Muscle of leg (tissue), 11 donors: ENCODE measurements around the gene MARCHF3. TPM values are rescaled to one million over a fixed set of nuclear protein-coding genes. Genes with fewer than 3 reads are reported as not detected.
A peak's percentile ranks its signal among the peaks of the same experiment; 100 is the strongest.
"Not testable (repeated sequence)": the region's sequence is repeated elsewhere in the genome, so short reads cannot be mapped to it uniquely, and the experiment has no call there.

ENCODE experiments used
- DNase-seq: peaks from one replicate; pipeline ENCODE4 v3.0.0; 2013
- H3K27ac ChIP-seq: one replicate; pipeline ENCODE4 v1.5.1; 2013; ENCODE audit warnings: mild to moderate bottlenecking, low read length, control low read depth
- H3K27me3 ChIP-seq: one replicate; pipeline ENCODE4 v1.6.1; 2013; ENCODE audit warnings: low read length; ENCODE audit not compliant: control insufficient read depth, insufficient read depth
- H3K36me3 ChIP-seq: one replicate; pipeline ENCODE4 v1.6.1; 2013; ENCODE audit warnings: low read length; ENCODE audit not compliant: control insufficient read depth, insufficient read depth
- H3K4me1 ChIP-seq: one replicate; pipeline ENCODE4 v1.6.1; 2013; ENCODE audit warnings: low read length; ENCODE audit not compliant: control insufficient read depth, insufficient read depth
- H3K4me3 ChIP-seq: one replicate; pipeline ENCODE4 v1.5.1; 2013; ENCODE audit warnings: low read length, control low read depth
- H3K9me3 ChIP-seq: replicated peaks from 2 replicates; pipeline ENCODE4 v1.6.1; 2013; ENCODE audit warnings: low read depth, low read length; ENCODE audit not compliant: control insufficient read depth
- WGBS: methylation state at CpG from one replicate; pipeline ENCODE4 v1.1.5; 2013; ENCODE audit warnings: missing lambda C conversion rate; ENCODE audit not compliant: insufficient coverage; 5-methylcytosine and 5-hydroxymethylcytosine counted together
- polyA plus RNA-seq, 8 donors: library from polyadenylated mRNA; unstranded; fragments of 120-200 nt; gene quantifications; one replicate each; pipeline versions ENCODE4 v1.2.1 to v1.2.3, GENCODE V29; 2013; ENCODE audit warnings: inconsistent platforms in 1 of 8, low replicate concordance in 1 of 8; ENCODE audit not compliant: insufficient read length in 8 of 8, insufficient read depth in 1 of 8
- total RNA-seq: library from RNA; stranded (reverse); fragments of 120-200 nt; gene quantifications from one replicate; pipeline ENCODE4 v1.2.4, GENCODE V29; 2013

The MARCHF3 gene
- total and polyA plus RNA-seq, 9 donors = 7.0 to 13.1 (median 10.4) TPM

DNA sequence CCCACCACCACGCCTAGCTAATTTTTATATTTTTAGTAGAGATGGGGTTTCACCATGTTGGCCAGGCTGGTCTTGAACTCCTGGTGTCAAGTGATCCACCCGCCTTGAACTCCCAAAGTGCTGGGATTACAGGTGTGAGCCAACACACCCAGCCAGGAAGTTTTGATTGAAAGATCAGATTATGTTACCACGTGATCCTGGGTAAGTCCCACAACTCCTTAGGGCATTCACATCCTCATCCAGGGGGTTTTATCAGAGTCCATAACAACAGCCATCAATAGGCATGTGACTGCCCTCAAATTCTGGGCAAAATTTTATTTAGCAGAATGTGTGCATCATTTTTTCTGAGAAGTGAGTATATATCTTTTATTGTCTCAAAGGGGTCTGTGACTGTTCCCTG lies 25.1 kb downstream of the MARCHF3 start:
- not testable (repeated sequence) for H3K27ac ChIP-seq, H3K27me3 ChIP-seq, DNase-seq, H3K9me3 ChIP-seq, H3K4me3 ChIP-seq, H3K36me3 ChIP-seq
- WGBS = 40% methylated on average over 1 of the region's 3 CpGs
- peaks cover 22% of the 10 kb centered on the region for H3K4me1 ChIP-seq

DNA sequence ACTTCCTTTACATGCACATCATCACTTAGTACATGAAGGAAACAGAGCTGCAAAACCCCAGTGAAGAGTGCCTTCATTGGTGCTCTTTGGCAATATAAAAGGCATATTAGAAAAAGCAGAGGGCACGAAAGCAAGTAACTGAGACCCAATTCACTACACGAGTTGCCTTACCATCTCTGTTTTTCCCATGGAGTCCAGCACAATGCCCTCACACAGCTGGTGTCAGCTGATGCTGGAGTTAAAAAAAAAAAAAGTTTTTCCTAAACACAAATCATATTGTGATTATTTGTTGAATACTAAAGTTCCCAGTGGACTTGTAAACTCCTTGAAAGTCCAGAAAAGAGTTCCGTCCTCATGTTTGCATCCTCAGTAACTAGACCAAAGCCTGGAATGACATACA lies 25.6 kb downstream of the MARCHF3 start:
- Histone ChIP-seq H3K27me3 (no peaks in the 10 kb centered on the region), H3K4me1 (peaks cover 21% of the 10 kb centered on the region), H3K27ac (no peak overlapping the region), H3K36me3 (no peaks in the 10 kb centered on the region), H3K9me3 (no peaks in the 10 kb centered on the region), H3K4me3 (no peak overlapping the region)
- DNase-seq = no peak
- no CpG with 5 or more reads among the region's 3 CpGs for WGBS

DNA sequence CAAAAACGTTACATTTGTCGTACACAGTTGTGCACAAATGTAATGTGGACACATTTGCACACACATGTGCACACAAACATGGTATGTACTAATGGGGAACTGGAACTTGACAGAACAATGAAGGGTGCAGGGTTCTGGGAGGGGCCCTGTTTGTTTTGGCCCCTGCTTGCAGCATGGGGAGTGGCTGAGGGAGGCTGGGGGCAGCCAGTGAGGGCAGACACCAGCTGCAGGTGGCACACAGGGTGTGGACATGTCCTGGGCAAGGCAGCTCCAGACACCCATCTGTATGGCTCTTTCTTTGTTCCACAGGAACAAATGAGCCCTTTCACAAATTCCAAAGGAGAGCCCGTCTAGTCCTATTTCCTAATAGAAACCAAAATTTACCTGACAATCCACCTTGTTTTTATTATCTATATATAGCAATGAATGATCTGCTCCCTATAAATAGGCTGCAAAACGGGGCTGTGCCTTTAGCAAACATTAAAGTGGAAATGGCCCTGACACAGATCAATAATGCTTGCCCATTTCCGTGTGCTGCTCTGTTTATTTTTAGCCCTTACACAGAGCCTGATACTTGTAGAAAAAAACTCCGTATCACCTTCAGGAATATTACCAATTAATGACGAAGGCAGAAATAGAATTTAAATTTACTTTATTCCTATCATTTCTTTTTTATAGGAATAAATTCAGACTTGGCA lies 26.4 kb downstream of the MARCHF3 start:
- no peak overlapping the region for H3K4me3 ChIP-seq
- peaks cover 27% of the 10 kb centered on the region for H3K4me1 ChIP-seq
- no peaks in the 10 kb centered on the region for H3K27me3 ChIP-seq
- WGBS = no CpG with 5 or more reads among the region's 7 CpGs
- no peaks in the 10 kb centered on the region for H3K9me3 ChIP-seq
- H3K36me3 ChIP-seq = no peaks in the 10 kb centered on the region
- no peak overlapping the region for H3K27ac ChIP-seq
- DNase-seq = no peak

DNA sequence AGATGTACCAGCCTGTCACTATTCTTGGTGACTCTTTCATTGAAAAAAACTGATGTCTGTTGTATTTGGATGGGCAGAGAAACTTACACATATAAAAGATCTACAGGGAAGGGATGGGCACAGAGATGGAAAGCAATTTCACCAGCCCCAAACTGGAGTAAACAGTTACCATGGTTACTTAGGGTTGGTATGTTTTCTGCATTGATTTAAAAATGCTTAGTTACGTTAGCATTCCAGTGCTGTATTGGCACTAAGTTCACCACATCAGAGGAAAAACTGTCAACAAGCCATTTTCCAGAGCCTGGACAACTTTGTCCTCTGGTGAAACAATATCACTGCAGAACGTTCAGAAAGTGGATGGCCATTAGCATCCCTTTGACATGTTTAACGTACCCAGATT lies 28.0 kb downstream of the MARCHF3 start:
- DNase-seq = peak; percentile 58
- Histone ChIP-seq H3K27ac (peak overlapping the region; percentile 73), H3K27me3 (no peaks in the 10 kb centered on the region), H3K36me3 (no peaks in the 10 kb centered on the region), H3K4me1 (peaks cover 37% of the 10 kb centered on the region), H3K4me3 (no peak overlapping the region), H3K9me3 (no peaks in the 10 kb centered on the region)
- 0% methylated on average over 2 of the region's 3 CpGs for whole genome bisulfite sequencing

DNA sequence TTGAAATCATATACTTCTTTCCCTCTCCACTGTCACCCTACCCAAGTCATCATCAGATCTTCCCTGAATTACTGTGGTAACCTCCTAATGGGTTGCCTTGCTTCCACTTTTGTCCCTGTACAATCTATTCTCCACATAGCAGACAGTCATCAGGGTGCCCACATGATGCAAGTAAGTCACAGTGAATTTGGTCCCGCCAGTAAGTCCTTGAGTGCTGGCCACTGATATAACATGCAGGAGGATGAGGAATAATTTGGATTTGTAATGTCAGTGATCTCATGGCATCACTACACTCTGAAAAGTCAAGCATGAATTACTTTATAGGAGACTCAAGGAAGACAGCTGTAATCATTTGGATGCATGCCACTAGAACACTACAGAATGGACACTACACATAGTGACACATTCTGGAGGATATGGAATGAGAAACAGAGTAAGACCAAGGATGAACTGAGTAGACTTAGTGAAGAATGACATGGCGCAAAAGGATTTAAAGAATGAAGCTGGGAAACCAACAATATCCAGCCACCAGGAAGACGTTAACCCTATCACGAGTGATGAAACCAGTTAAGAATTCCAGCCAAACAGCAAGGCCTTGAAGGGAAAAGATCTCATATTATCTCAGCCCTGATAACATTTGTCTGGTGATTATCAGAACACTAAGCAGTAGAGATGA lies 28.6 kb downstream of the MARCHF3 start:
- Histone ChIP-seq H3K4me1 (peaks cover 38% of the 10 kb centered on the region), H3K4me3 (no peak overlapping the region), H3K36me3 (no peaks in the 10 kb centered on the region), H3K27me3 (no peaks in the 10 kb centered on the region), H3K27ac (peak overlapping the region; percentile 73), H3K9me3 (no peaks in the 10 kb centered on the region)
- no CpG with 5 or more reads among the region's 4 CpGs for WGBS
- peak; percentile 77 for DNase-seq

DNA sequence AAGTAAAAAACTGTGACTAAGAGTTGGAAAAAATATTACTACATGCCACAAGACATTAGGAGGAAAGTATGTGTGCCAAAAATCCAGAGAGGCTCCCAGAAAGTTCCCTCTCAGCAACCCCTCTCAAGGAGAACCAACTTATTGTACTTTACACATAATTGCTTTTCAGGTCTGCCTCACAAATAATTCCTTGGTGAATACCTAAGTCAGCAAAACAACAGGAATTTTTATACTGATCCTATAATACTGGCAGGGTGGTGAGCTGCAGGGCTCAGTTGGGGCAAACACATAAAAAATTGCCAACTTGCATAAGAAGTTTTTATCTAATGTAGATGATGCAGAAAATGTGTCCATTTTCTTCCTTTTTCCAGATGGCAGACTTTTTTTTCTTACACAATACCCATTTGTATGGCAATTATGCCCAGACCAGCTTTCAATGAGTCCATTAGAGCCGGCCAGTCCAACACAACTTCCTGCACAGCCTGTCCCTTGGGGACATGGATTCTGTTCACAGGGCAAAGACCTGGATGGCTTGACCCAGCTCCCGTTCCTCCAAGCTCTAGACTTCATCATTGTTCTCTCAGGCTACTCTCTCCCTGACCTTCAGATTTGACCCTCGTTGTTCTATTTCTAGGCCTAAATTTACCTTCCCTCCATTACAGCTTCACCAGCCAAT lies 31.3 kb downstream of the MARCHF3 start:
- H3K27ac ChIP-seq = peak overlapping the region; percentile 45

DNA sequence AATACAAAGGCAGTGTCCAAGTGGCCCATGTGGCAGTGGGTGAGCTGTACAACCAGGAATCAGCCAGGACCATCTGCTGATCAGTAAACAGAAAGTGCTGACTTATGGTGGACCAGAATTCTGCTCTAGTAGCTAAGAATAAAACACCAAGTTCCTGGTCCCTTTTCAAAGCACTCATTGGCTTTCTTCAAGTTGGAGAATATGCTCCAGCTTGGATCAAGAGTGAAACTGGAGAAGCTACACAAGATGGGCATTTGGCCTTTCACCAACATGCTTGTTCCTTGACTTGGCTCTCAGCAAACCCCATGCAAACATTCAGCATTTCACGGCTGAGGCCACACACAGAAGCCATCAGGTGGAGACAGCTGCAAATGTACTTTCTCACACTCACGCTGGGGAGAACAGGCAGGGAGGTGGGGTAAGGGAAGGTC lies 32.1 kb downstream of the MARCHF3 start:
- DNase-seq = peak; percentile 71
- Histone ChIP-seq H3K9me3 (no peaks in the 10 kb centered on the region), H3K27me3 (no peaks in the 10 kb centered on the region), H3K36me3 (no peaks in the 10 kb centered on the region), H3K27ac (peak overlapping the region; percentile 45), H3K4me3 (no peak overlapping the region), H3K4me1 (peaks cover 28% of the 10 kb centered on the region)
- no CpG with 5 or more reads among the region's 2 CpGs for WGBS

More for the DNA sequence above, 31.3 kb downstream of the MARCHF3 start:
- Histone ChIP-seq H3K36me3 (no peaks in the 10 kb centered on the region), H3K27me3 (no peaks in the 10 kb centered on the region), H3K4me1 (peaks cover 32% of the 10 kb centered on the region), H3K4me3 (no peak overlapping the region), H3K9me3 (no peaks in the 10 kb centered on the region)
- no peak for DNase-seq
- 63% methylated on average over 3 of the region's 3 CpGs for WGBS

DNA sequence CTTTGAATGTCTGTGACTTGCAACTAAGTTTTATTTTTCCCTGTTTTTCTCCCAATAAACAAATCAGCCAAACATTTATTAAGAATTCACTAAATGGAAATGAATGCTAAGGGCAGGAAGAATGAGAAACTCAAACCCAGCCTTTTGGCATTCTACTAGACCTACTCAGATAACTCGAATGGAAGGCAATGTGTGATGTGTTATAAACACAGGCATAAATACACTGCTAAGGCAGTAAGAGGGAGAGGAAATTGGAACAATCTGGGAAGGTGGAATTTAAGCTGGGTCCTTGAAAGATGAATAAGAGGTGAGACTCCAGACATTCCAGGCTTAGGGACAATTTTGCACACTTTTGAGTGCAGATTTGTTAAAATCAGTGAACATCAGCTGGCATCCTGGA lies 34.7 kb downstream of the MARCHF3 start:
- H3K36me3 ChIP-seq = no peaks in the 10 kb centered on the region
- no peaks in the 10 kb centered on the region for H3K9me3 ChIP-seq
- H3K27me3 ChIP-seq = no peaks in the 10 kb centered on the region
- no CpG with 5 or more reads among the region's 1 CpG for WGBS
- H3K4me3 ChIP-seq = no peak overlapping the region
- no peak overlapping the region for H3K27ac ChIP-seq
- H3K4me1 ChIP-seq = peaks cover 17% of the 10 kb centered on the region
- DNase-seq = no peak

DNA sequence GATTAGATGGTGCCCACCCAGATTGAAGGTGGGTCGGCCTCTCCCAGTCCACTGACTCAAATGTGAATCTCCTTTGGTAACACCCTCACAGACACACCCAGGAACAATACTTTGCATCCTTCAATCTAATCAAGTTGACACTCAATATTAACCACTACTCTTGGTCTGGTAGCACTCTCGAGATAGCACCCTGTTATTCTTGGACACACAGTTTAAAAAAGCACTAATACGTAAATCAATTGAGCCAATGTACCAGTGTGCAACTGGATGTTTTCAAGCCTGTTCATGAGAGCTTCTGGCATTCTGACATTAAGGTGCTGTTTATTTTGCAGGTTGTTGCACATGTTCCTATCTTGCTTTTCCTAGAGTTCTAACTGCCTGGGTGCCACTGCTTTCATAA lies 35.3 kb downstream of the MARCHF3 start:
- Histone ChIP-seq H3K4me1 (peaks cover 17% of the 10 kb centered on the region), H3K27ac (no peak overlapping the region), H3K36me3 (no peaks in the 10 kb centered on the region), H3K9me3 (no peaks in the 10 kb centered on the region), H3K27me3 (no peaks in the 10 kb centered on the region), H3K4me3 (no peak overlapping the region)
- 100% methylated on average over 1 of the region's 3 CpGs for WGBS
- DNase-seq = no peak

DNA sequence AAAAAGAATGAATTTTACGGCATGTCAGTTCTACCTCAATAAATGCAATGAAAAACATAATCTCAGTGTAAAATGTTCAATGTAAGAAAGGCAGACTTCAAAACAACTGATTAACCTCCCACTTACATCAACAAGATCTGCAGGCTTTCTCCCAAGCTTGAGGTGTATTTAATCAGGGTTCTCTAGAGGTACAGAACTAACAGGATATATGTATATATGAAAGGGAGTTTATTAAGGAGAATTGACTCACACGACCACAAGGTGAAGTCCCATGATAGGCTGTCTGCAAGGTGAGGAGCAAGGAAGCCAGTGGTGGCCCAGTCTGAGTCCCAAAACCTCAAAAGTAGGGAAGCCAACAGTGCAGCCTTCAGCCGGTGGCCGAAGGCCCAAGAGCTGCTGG lies 35.9 kb downstream of the MARCHF3 start:
- Histone ChIP-seq H3K36me3 (no peaks in the 10 kb centered on the region), H3K4me1 (peaks cover 17% of the 10 kb centered on the region), H3K9me3 (no peaks in the 10 kb centered on the region), H3K27me3 (no peaks in the 10 kb centered on the region), H3K4me3 (no peak overlapping the region), H3K27ac (no peak overlapping the region)
- DNase-seq = no peak
- 93% methylated on average over 3 of the region's 4 CpGs for WGBS
